Subcutaneous adipose tissue (tissue), 4 donors: ENCODE measurements around the gene ATXN8OS. TPM values are rescaled to one million over a fixed set of nuclear protein-coding genes. Genes with fewer than 3 reads are reported as not detected.

Experiments
- CTCF ChIP-seq: fragments of 450-650 bp; IDR thresholded peaks from one replicate; pipeline ENCODE4 v1.5.1; 2016; ENCODE audit warnings: low read depth, mild to moderate bottlenecking, control low read depth, antibody characterized with exemption, moderate library complexity
- total RNA-seq, 4 donors: library from RNA; depleted of rRNA; stranded (reverse); fragments of >200 nt; gene quantifications; one replicate each; pipeline ENCODE4 v1.1.0, GENCODE V29; 2016

The ATXN8OS gene
- not detected for total RNA-seq

GRCh38 chr13:70107498-70108281 is at the start of gene ATXN8OS:
Gene ATXN8OS (plus strand): TSS chr13:70107826.
- TF ChIP-seq CTCF = no peak

- no peak for TF ChIP-seq CTCF
Observed at GRCh38 chr13:70080012-70080411, 27.6 kb upstream of the ATXN8OS start.

- no peak for TF ChIP-seq CTCF
Observed at GRCh38 chr13:70087247-70087646, 20.4 kb upstream of the ATXN8OS start.

- no peak for TF ChIP-seq CTCF
Observed at GRCh38 chr13:70088926-70089325, 18.7 kb upstream of the ATXN8OS start.

GRCh38 chr13:70090036-70090723 is 17.4 kb upstream of the ATXN8OS start:
- TF ChIP-seq CTCF = no peak

- no peak for TF ChIP-seq CTCF
Observed at GRCh38 chr13:70098669-70099068, 9.0 kb upstream of the ATXN8OS start.

- no peak for TF ChIP-seq CTCF
Observed at GRCh38 chr13:70104481-70104880, 3.1 kb upstream of the ATXN8OS start.
